Keratinocyte (primary cell): ENCODE data around the gene GSTM1. TPM values are rescaled to one million over a fixed set of nuclear protein-coding genes. Genes with fewer than 3 reads are reported as not detected.

Experiments used
- DNase-seq: peaks from one replicate; pipeline ENCODE4 v3.0.0-alpha.2; 2011; ENCODE audit warnings: low read depth, missing footprints, low spot score
- FAIRE-seq: peaks from 2 replicates; lab custom pipeline; 2011; peaks lifted over from hg19 to GRCh38; lab: Jason Lieb, UNC
- H2AFZ ChIP-seq: 2 replicates; pipeline ENCODE4 v1.6.0; 2012; ENCODE audit warnings: low read length, control low read depth, inconsistent platforms; ENCODE audit not compliant: control insufficient read depth
- H3K27ac ChIP-seq: 2 replicates; pipeline ENCODE4 v1.5.1; 2011; ENCODE audit warnings: low read length; ENCODE audit not compliant: control insufficient read depth, insufficient read depth
- H3K27me3 ChIP-seq: 3 replicates; pipeline ENCODE4 v1.6.0; 2011; ENCODE audit warnings: low read length; ENCODE audit not compliant: control insufficient read depth, insufficient read depth; ENCODE audit errors: extremely low read depth
- H3K36me3 ChIP-seq, 2 experiments: 2 replicates in 1 of 2; 3 replicates in 1 of 2; pipeline ENCODE4 v1.5.1; 2011; ENCODE audit warnings: low read length in 2 of 2, mild to moderate bottlenecking in 1 of 2; ENCODE audit not compliant: control insufficient read depth in 2 of 2, insufficient read depth in 2 of 2; ENCODE audit errors: extremely low read depth in 1 of 2
- H3K4me1 ChIP-seq: 3 replicates; pipeline ENCODE4 v1.5.1; 2011; ENCODE audit warnings: low read length; ENCODE audit not compliant: control insufficient read depth, insufficient read depth; ENCODE audit errors: extremely low read depth
- H3K4me2 ChIP-seq: 3 replicates; pipeline ENCODE4 v1.6.0; 2011; ENCODE audit warnings: low read depth, low read length; ENCODE audit not compliant: control insufficient read depth, insufficient read depth; ENCODE audit errors: extremely low read depth
- H3K4me3 ChIP-seq, 3 experiments: fragments of 200-600 bp in 1 of 3; sonication (generic) in 1 of 3; 2 replicates in 2 of 3; 3 replicates in 1 of 3; pipeline ENCODE4 v1.5.1; 2011 to 2016; ENCODE audit warnings: low read length in 3 of 3, mild to moderate bottlenecking in 3 of 3, control low read depth in 2 of 3, inconsistent platforms in 1 of 3, low read depth in 1 of 3, mixed read lengths in 1 of 3, mixed run types in 1 of 3, moderate library complexity in 1 of 3; ENCODE audit not compliant: control insufficient read depth in 2 of 3, insufficient read depth in 2 of 3; ENCODE audit errors: extremely low read depth in 1 of 3
- H3K79me2 ChIP-seq: 2 replicates; pipeline ENCODE4 v1.6.0; 2012; ENCODE audit warnings: low read length; ENCODE audit not compliant: control insufficient read depth, insufficient read depth
- H3K9ac ChIP-seq: 3 replicates; pipeline ENCODE4 v1.6.0; 2011; ENCODE audit warnings: low read length; ENCODE audit not compliant: control insufficient read depth, insufficient read depth; ENCODE audit errors: extremely low read depth
- H3K9me1 ChIP-seq: 3 replicates; pipeline ENCODE4 v1.6.0; 2011; ENCODE audit warnings: low read length; ENCODE audit not compliant: control insufficient read depth, insufficient read depth; ENCODE audit errors: extremely low read depth
- H3K9me3 ChIP-seq: 2 replicates; pipeline ENCODE4 v1.5.1; 2012; ENCODE audit warnings: low read depth, low read length; ENCODE audit not compliant: control insufficient read depth
- H4K20me1 ChIP-seq: 3 replicates; pipeline ENCODE4 v1.6.0; 2011; ENCODE audit warnings: low read length; ENCODE audit not compliant: control insufficient read depth, insufficient read depth; ENCODE audit errors: extremely low read depth
- CTCF ChIP-seq, 3 experiments: IDR thresholded peaks in 1 of 3; conservative IDR thresholded peaks in 1 of 3; optimal IDR thresholded peaks in 1 of 3; 2 replicates in 2 of 3; 3 replicates in 1 of 3; pipeline versions ENCODE3 to v1.5.1; 2011; ENCODE audit warnings: low read length in 3 of 3, mild to moderate bottlenecking in 3 of 3, moderate library complexity in 2 of 3, control low read depth in 1 of 3, inconsistent platforms in 1 of 3; ENCODE audit not compliant: insufficient read depth in 2 of 3; ENCODE audit errors: extremely low read depth in 1 of 3
- EZH2 ChIP-seq: IDR thresholded peaks from one replicate; pipeline ENCODE4 v1.6.1; 2012; ENCODE audit warnings: inconsistent platforms, mild to moderate bottlenecking, low read length, moderate library complexity
- dilution Hi-C: fragments of 300-500 bp; cut with MboI; formaldehyde crosslinking; loops from one replicate; pipeline ENCODE4 v1.7.0; 2020; ENCODE audit warnings: low sequenced_read_pairs; ENCODE audit not compliant: extremely low pct_ligation_motif_present
- polyA plus RNA-seq, 5 experiments: library from polyadenylated mRNA; depleted of rRNA in 3 of 5; stranded (reverse) in 3 of 5; stranded (forward) in 1 of 5; unstranded in 1 of 5; fragments of >200 nt; gene quantifications; 1 replicate in 1 of 5; 2 replicates in 3 of 5; 3 replicates in 1 of 5; pipeline versions ENCODE4 v1.2.1 to v1.2.3, GENCODE V29; 2011 to 2012; ENCODE audit warnings: missing spikeins in 2 of 5, low read depth in 1 of 5, low replicate concordance in 1 of 5

The GSTM1 gene
- polyA plus RNA-seq, 1 donor (not counting 4 experiments of a cell fraction or from before 2014, with no cell fraction given), result 13.5 TPM

- no peak for TF ChIP-seq EZH2
- no peak for TF ChIP-seq CTCF (optimal IDR thresholded peaks at IDR 0.05 in 1 of 3, IDR thresholded peaks at IDR 0.05 in 1 of 3, conservative IDR thresholded peaks at IDR 0.05 in 1 of 3; ENCODE audit: extremely low read depth in 1 of 3, insufficient read depth in 2 of 3, low read length in 3 of 3)
- no peaks in the 10 kb centered on the region for H3K27me3 ChIP-seq
- H3K79me2 ChIP-seq, result no peaks in the 10 kb centered on the region
- no peak overlapping the region for H2AFZ ChIP-seq
- no peak overlapping the region for H3K4me2 ChIP-seq
- H3K9me3 ChIP-seq, result no peaks in the 10 kb centered on the region
- no peak overlapping the region for H3K9ac ChIP-seq
- H3K36me3 ChIP-seq, result no peaks in the 10 kb centered on the region
- no peaks in the 10 kb centered on the region for H4K20me1 ChIP-seq
- no peaks in the 10 kb centered on the region for H3K9me1 ChIP-seq
- dilution Hi-C loops, result no loop called here
- FAIRE-seq (no peak), DNase-seq (no peak)
- no peak overlapping the region for H3K4me3 ChIP-seq
- H3K4me1 ChIP-seq, result peaks cover 36% of the 10 kb centered on the region
- no peak overlapping the region for H3K27ac ChIP-seq
Observed at GRCh38 chr1:109716121-109716520, 28.5 kb downstream of the GSTM1 start.

- Histone ChIP-seq H3K9me3 (no peaks in the 10 kb centered on the region), H3K36me3 (no peaks in the 10 kb centered on the region), H3K79me2 (no peaks in the 10 kb centered on the region), H3K27ac (no peak overlapping the region), H3K4me3 (no peak overlapping the region), H3K4me1 (peaks cover 36% of the 10 kb centered on the region), H3K4me2 (no peak overlapping the region), H2AFZ (peak overlapping the region; percentile 20), H3K9ac (no peak overlapping the region), H4K20me1 (no peaks in the 10 kb centered on the region), H3K9me1 (no peaks in the 10 kb centered on the region), H3K27me3 (no peaks in the 10 kb centered on the region)
- FAIRE-seq (no peak), DNase-seq (no peak)
- dilution Hi-C loops, result no loop called here
- no peak for TF ChIP-seq CTCF (optimal IDR thresholded peaks at IDR 0.05 in 1 of 3, IDR thresholded peaks at IDR 0.05 in 1 of 3, conservative IDR thresholded peaks at IDR 0.05 in 1 of 3; ENCODE audit: extremely low read depth in 1 of 3, insufficient read depth in 2 of 3, low read length in 3 of 3)
- TF ChIP-seq EZH2, result no peak
Observed at GRCh38 chr1:109716570-109717090, 29.0 kb downstream of the GSTM1 start.
